ENCODE measurements around the gene TSEN54.

TSEN54 gene

GRCh38 chr17:75544250-75544649 lies 27.9 kb downstream of the TSEN54 start:
- DNase-seq (ENCODE audit: low spot score), result no peak

DNA sequence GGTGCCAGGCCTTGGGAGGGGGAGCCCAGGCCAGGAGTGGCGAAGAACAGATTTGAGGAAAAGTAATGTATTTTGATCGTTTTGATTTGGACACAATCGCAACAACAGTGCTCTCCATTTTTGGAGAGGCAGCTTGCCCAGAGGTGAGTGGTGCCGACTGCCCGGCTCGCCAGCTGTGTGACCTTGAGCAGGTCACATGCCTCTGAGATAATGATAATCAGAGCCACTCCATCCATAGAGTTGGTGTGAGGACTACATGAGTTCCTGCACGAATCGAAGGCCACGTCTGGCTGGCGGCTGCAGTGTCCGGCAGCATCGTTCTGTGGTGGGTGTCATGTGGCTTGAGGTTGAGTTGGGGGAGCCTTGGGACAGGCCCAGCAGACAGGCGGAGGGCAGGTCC lies 29.9 kb downstream of the TSEN54 start:
- DNase-seq (ENCODE audit: low spot score), result no peak

DNA sequence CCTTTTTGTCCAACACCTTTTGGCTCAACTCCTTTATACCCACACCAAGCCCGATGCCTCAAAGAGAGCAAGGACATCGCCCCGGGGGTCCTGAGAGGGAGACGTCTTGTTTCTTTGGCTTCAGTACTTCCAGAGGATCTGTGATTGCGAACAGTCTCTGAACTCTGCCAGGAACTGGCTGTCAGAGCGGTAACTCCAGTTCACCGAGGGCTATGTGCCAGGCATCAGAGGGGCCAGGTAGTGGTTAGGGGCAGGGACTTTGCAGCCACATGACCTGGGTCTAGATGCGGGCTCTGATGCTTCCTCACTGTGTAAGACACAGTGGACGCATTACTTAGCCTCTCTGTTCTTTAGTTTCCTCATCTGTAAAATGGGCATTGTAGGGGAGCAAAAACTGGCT lies 30.8 kb downstream of the TSEN54 start:
- DNase-seq (ENCODE audit: low spot score), result no peak

DNA sequence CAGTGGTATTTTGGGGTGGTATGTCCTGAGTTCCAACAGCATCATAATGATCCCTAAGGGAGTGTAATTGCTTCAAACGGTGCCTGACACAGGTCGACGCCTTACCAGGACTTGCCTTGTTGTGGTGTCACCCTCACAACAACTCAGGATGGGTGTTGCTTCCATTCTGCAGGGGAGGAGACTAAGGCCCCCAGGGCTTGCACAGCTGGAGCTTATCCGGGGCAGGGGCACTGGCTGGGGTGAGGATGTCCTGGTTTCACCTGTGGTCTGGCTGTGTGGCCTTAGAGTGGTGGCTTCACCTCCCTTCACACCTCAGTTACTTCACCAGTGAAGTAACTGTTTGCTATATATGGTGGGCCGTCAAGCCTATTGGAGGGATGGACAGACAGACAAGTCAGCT lies 32.5 kb downstream of the TSEN54 start:
- DNase-seq (ENCODE audit: low spot score), result no peak

DNA sequence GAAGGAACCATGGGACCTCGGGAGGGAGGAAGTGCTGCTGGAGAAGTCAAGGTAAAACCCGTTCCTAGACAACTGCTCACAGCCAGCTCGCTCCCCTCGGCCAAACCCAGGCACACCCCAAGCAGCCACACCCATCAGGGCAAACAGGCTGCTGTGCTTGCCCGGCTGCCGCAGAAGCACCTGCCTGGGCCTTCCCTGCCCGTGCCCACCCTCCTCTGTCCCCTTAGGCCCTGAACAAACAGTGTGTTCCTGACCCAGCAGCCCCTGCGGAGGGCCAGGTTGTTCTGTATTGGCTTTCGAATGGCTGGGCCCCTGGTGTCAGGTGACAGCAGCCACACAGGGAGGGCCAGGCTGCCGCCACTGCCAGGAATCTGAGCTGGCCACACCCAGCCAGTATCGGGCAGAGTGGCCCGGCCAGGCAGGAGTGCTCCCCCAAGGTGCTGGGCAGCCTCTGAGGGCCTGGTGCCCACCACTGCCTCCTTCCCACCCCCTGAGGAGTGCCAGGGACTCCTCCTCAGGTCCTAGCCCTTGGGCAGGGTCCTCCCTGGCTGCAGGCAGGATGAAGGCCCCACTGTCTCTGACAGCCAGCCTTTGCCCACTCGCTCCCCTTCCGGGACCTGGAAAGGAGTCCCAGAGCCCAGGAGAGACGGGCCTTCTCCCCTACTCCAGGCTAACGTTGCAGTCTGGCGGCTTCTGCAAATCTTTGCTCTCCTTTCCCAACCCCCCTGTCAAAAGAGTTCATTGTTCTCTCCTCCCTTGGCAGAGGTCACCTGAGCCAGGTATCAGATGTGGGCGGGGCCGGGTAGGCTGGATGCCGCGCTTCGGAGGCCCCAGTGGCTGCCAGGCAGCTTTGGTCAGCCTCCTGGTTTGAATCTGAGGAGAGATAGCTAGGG lies 33.2 kb downstream of the TSEN54 start:
- no peak for DNase-seq (ENCODE audit: low spot score)

DNA sequence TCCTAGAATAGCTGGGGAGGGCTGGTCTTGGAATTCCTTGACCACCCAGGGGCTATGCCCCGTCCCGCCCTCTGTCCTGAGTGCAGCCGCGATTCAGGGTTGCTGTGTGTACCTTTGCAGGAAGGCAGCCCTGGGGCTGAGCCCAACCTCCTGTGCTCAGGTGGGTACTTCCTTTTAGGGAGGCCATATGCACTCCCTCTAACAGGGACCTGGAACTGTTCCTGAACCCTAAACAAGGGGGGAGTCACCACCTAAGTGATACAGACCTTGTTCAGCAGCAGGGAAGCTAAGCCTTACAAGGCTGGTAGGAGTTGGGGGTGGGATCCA lies 33.8 kb downstream of the TSEN54 start:
- no peak for DNase-seq (ENCODE audit: low spot score)

GRCh38 chr17:75551266-75551665 lies 34.9 kb downstream of the TSEN54 start:
- no peak for DNase-seq (ENCODE audit: low spot score)

GRCh38 chr17:75552425-75553294 lies 36.3 kb downstream of the TSEN54 start:
- no peak for DNase-seq (ENCODE audit: low spot score)

GRCh38 chr17:75553295-75554110 lies 37.2 kb downstream of the TSEN54 start:
- no peak for DNase-seq (ENCODE audit: low spot score)

DNA sequence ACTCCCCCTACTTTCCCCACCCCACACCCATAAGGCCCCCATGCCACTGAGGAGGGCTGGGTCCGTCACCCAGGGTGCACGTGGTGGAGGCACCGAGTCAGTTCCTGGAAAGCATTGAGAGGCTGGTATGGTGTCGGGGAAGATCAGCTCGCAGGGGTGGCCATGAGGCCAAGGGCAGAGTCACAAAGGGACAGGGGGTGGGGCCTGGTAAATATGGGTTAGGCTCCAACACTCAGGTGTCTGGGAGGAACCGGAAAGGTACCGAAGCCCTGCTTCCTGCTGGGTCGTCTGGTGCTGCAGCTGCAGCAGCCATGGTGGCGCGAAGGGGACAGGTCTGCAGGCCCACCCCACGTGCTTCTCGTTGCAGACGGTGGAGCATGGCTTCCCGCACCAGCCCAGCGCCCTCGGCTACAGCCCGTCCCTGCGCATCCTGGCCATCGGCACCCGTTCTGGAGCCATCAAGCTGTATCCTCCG lies 39.4 kb downstream of the TSEN54 start:
- DNase-seq (ENCODE audit: low spot score), result no peak

- DNase-seq (ENCODE audit: low spot score), result no peak
Observed at GRCh38 chr17:75557075-75557851, 40.9 kb downstream of the TSEN54 start.

DNA sequence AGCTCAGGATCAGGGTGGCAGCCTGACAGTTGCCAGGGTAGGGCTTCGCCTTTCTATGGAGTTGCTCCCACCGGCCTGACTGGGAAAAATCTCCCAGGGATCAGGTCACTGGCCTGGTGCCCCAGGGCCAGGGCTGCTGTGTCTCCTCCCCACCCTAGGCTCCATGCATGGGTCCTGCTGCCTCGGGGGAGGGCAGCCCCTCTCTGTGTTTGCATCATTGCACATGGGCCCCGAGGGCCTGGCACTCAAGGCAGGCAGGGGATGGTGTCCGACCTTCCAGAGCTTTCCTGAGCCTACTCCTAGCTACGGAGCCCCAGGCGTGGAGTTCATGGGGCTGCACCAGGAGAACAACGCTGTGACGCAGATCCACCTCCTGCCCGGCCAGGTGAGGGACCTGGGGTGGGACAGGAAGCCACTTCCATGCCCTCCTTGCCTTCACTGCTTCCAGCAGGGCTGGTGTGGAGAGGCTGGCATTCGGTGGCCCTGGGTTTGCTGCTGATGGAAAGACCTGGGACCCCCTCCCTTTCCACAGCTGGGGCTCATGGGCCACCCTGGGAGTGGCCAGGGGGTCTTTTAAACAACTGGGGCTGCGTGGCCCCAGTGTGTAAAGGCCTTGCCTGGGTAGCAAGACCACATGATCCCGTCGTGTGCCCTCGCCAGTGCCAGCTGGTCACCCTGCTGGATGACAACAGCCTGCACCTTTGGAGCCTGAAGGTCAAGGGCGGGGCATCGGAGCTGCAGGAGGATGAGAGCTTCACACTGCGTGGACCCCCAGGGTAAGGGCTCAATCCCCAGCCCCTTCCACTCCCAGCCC lies 41.7 kb downstream of the TSEN54 start:
- DNase-seq (ENCODE audit: low spot score), result no peak

DNA sequence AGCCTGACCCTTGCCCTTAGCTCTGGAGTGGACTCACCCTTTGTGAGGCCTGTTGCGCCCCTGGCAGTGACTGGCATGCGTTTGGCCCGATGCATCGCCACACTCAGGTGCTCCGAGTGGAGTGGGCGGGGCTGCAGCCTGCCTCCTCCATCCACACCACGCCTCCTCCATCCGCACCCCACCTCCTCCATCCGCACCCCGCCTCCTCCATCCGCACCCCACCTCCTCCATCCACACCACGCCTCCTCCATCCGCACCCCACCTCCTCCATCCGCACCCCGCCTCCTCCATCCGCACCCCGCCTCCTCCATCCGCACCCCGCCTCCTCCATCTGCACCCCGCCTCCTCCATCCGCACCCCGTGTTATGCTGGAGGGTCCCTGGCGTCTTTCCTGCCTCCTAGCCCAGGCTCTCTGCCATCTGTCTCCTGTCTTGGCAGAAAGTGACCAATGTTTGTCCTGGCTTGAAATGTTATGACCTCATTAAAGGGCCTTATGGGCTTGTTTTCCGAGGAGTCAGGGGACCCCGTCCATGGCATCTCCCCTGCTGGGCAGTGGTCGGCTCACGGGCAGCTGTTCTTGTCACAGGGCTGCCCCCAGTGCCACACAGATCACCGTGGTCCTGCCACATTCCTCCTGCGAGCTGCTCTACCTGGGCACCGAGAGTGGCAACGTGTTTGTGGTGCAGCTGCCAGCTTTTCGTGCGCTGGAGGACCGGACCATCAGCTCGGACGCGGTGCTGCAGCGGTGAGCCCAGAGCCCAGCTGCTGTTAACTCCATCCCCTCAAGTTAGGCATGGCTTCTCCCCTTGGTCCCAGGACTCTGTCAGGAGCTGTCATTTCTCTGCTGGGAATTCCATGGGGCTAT lies 42.6 kb downstream of the TSEN54 start:
- no peak for DNase-seq (ENCODE audit: low spot score)

DNA sequence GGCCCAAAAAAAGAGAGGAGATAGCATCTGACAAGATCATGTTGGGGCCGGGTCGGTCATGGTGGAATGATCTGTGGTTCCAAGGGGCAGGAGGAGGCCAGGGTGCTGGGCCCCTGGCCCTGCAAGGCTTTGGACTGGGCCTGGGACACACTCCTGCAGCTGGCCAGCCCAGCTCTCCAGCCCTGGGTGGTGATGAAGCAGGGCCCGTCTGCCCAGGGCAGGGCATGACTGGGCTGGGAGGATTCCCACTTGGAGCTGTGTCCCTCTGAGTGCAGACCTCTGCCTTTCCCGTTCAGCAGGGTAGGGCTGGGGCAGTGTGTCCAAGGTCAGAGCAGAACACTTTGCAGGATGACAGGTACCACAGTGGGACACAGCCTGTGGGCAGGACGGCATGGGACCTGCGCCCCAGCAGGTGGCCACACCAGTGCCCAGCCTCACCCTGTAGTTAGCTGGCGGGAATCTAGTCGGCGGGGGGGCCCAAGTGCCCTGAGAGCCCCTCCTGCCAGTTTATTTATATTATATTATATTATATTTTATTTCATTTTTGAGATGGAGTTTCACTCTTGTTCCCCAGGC lies 43.7 kb downstream of the TSEN54 start:
- DNase-seq (ENCODE audit: low spot score), result no peak

DNA sequence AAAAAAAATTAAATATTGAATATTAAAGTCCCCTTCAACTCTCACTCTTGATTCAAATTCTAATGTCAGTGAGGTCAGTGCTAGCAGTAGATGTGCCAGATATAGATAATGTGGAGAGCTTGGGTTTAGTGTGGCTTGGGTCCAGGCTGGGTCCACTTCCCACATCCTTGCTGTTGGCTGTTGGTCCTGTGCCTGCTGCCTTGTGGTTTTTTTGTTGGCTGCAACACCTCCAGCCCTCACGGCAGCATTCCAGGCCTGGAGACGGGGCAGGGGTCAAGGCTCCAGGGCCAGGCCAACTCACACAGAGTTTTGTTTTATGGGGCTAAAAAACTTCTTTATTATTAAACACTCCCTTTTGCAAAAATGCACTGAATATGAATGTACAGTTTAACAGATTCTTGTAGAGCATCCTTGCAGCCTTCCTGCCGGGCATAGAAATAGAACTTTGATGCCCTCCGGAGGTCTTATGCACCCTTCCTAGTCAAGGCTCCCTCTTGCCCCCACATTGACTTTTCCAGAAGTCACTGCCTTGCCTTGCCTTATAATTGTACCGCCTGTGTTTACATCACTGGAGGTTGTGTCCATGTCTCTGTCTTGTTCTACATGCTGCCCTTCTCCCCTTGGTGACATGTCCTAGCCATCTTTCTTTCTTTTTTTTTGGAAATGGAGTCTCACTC lies 45.7 kb downstream of the TSEN54 start:
- no peak for DNase-seq (ENCODE audit: low spot score)

GRCh38 chr17:75563063-75563758 lies 46.9 kb downstream of the TSEN54 start:
- DNase-seq (ENCODE audit: low spot score), result no peak

DNA sequence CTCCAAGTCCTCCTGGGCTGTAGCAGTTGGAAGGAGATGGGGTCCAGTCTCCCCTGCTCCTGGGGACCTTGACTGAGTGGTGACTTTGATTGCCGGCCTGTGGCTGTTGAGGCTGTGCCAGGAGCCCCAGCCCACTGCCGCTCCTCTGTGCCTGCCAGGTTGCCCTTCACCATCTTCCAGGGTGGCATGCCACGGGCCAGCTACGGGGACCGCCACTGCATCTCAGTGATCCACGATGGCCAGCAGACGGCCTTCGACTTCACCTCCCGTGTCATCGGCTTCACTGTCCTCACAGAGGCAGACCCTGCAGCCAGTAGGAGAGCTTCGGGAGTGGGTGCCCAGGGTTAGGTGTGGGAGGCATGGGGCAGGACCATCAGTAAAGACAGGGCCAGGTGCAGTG lies 47.9 kb downstream of the TSEN54 start:
- DNase-seq (ENCODE audit: low spot score), result no peak

- DNase-seq (ENCODE audit: low spot score), result no peak
Observed at GRCh38 chr17:75565066-75565465, 48.7 kb downstream of the TSEN54 start.

Measured in D341Med (cell line).